ENCODE data around the gene RASSF6.
"Not testable (repeated sequence)": the region's sequence is repeated elsewhere in the genome, so short reads cannot be mapped to it uniquely, and the experiment has no call there.

RASSF6 gene

GRCh38 chr4:73609706-73610105, 10.5 kb downstream of the RASSF6 start:
- no peak for DNase-seq

DNA sequence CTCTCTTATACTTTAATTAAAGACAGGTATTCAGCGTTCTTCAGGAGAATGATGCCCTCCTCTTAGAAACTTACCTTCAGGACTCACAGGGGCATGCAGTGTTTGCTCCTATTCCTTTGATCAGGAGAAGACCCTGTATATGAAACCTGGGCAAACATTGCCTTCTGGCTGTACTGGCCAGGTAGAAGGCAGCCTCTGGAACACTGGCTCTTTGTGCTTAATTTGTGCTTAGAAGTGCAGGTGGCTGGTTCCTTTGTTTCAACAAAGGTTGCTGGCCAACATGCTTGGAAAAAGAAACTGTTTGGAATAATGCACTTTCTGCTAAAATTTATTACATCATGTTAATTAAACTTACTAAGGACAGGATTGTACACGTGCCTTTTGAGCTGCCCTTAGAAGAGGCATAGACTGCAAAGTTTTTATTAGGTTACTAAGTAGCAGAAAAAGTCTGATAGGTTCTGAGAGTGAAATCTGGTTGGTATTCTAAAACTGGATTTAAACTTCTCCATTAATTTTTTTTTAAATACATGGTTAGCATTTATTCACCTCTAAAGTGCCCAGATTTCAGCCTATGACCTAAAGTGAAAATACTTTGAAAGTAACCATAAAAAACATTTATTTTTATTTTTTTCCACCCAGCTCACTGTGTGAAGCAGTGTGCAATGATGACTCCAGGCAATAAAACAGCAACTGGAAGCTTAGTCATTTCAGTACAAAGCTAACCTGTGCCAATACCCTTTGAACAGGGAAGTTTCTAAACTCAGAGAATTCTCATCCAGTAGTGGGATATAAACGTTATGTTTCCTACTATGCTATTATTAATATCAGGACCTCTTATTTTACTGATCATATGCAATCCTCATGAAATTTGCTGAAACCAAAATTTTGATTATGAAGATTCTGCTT, 11.3 kb downstream of the RASSF6 start:
- DNase-seq = no peak

- DNase-seq = no peak
Measured at GRCh38 chr4:73607375-73608033, 12.7 kb downstream of the RASSF6 start.

GRCh38 chr4:73606465-73606974, 13.7 kb downstream of the RASSF6 start:
- no peak for DNase-seq

DNA sequence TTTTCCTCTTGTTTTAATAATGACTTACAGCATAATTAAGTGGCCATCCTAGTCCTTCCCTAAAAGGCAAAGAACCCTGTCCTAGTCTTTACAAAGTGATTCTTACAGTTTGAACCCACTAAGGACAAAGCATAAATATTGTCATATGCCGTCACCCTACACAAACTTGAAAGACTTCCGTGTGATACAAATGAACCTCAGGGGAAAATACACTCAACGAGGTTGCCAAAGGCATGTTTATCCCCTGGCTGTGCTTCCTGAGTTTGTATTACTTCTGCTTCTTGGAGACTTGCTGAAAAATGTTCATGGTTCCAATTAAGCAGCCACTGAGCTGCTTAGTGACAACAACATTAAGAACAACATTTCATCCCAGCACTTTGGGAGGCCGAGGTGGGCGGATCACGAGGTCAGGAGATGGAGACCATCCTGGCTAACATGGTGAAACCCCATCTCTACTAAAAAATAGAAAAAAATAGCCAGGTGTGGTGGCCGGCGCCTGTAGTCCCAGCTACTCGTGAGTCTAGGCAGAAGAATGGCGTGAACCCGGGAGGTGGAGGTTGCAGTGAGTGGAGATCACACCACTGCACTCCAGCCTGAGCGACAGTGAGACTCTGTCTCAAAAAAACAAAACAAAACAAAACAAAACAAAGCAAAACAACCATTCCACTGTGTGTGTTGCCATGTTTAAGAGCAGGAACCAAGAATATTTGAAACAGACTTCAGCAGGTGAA, 16.2 kb downstream of the RASSF6 start:
- no peak for DNase-seq

DNA sequence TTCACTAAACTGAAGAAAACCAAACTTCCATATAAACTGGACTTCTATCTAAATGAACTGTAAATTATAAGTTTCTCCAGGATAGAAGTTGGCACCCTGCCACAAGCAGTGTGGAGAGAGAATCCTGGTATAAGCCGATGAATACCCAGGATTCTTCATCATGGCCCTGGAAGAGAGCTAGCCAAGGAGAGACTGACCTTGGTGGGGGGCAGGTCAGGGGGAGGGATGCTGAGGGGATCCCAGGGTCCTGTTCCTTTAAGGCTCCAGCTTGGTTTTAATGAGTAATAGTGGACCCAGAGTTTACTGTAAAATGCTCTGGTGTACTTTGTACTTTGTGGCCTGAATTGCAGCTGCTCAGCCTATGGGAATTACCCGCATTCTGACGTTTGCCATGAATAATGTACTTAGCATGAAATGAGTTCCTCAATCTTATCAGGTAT, 16.9 kb downstream of the RASSF6 start:
- no peak for DNase-seq

- no peak for DNase-seq
Measured at GRCh38 chr4:73600954-73601353, 19.3 kb downstream of the RASSF6 start.

DNA sequence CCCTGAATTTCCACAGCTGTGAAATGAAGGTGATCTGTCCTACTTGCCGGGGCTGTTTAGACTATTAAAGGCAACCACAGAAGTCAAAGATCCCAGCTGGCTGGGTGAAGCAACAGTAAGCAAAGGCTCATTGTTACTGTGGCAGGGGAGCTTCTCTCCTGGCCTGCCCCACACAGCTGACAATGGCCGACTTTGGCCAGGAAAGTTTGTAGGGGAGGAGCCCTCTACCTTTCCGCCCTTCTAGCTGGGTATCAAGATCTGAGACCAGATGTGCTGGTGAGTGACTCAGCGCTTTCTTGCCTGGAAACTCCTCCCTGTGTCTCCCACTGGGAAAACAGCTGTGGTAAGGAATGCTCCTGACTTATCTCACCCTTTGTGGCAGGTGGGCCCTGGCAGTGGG, 21.1 kb downstream of the RASSF6 start:
- no peak for DNase-seq

GRCh38 chr4:73597594-73597993, 22.6 kb downstream of the RASSF6 start:
- no peak for DNase-seq

DNA sequence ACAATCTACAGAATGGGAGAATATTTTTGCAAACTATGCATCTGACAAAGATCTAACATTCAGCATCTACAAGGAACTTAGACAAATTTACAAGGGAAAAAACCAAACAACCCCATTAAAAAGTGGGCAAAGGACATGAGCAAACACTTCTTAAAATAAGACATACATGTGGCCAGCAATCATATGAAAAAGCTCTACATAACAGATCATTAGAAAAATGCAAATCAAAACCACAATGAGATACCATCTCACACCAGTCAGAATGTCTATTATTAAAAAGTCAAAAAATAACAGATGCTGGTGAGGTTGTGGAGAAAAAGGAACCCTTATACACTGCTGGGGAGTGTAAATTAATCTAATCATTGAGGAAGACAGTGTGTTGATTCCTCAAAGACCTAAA, 23.1 kb downstream of the RASSF6 start:
- not testable (repeated sequence) for DNase-seq

GRCh38 chr4:73596001-73596400, 24.2 kb downstream of the RASSF6 start:
- no peak for DNase-seq

DNA sequence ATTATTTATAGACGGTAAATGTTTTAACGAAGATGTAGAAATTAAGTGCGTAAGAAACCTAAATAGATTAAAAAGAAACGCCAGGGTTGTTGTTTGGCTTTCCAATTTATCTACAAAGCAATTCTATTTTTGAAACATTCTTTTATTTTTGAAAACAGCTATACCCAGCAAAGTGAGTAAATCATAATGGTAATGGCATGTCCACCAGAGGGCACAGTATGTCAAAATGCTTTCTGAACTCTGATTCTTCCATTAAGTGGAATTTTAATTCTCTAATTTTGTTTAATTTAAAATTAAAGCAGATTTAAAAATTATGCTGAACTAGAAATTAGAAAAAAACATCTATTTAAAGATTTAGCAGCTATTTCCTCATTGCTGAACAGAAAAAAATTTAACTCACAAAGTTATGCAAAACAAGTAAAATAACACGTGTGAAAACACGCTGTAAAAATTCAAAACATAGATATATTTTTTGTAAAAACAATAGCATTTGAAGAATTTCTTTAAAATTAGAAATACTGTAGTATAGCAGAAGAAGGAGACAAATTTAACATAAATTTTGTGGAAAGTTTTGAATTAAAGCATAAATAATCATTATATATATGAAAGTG, 26.5 kb downstream of the RASSF6 start:
- DNase-seq = no peak

GRCh38 chr4:73589887-73590801, 30.1 kb downstream of the RASSF6 start:
- no peak for DNase-seq

GRCh38 chr4:73589261-73589847, 30.9 kb downstream of the RASSF6 start:
- no peak for DNase-seq

DNA sequence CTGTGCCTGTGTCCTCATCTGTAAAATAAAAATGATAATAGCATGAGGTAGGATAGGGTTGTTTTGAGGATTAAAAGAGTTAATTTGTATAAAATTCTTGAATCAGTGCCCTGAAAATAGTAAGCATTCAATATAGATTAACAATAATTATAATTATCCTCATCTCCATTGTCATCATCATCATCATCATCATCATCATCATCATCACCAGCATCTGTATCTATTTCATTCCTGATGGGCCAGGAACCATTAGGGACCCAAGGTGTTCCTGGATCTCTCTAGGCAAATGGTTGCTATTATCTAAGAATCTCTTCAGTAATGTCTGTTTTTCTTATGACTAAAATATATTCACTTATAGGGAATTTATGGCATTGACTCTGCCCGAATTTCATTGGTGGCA, 31.6 kb downstream of the RASSF6 start:
- no peak for DNase-seq

DNA sequence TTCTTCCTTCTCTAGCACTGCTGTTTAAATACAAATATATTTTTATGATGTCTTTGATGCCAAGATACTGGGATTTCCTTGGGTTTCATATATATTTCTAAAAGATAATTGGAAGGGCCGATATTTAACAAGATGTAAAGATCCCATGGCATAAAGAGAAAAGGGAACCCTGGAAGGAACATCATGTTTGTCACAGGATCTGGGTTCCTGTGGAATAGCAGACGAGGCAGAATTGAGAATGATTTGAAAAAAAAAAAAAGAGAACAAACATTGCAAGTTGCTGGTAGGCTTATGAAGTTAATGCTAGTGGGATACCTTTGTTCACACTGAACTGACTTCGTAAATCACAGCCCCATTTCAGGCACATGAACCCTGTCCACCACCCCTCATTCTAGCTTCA, 33.6 kb downstream of the RASSF6 start:
- DNase-seq = no peak

GRCh38 chr4:73586040-73586439, 34.2 kb downstream of the RASSF6 start:
- DNase-seq = no peak

DNA sequence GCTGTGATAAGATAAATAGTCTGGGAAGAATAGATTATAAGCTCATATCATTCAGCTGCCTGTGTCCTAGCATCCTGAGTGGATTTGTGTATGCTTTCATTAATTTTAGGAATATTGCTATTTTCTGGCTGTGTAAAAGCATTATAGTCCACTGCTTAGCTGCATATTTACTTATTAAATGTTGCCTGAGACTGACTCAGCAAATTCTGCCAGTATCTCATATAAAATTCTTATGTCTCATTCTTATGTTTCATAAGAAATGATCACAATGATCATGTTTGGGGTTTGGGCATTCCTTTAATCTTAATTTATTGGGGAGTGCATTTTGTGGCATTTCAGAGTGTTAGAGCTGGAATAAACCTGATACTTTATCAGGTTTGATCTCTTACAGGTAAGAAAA, 34.9 kb downstream of the RASSF6 start:
- no peak for DNase-seq

DNA sequence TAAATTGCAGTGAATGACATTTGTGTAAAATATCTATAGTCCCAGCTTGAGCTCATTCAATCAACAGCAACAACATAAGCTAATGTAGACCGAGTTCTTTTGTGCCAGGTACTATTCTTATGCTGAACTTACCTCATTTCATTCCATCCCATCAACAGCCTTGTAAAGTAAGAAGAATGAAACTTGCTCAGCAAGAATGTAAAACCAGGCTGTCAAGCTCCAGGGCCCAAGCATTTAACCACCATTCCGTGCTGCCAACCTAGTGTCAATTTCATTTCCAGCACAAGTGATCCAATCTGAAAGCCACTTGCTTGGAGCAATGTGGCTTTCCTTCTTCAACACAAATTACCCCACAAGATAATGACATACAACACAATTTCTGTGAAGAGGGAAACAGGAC, 36.6 kb downstream of the RASSF6 start:
- no peak for DNase-seq

GRCh38 chr4:73577371-73577770, 42.9 kb downstream of the RASSF6 start:
- DNase-seq = no peak

- no peak for DNase-seq
Measured at GRCh38 chr4:73576381-73576780, 43.9 kb downstream of the RASSF6 start.

Data from cerebellar nuclear complex (tissue), 1 donor.